ENCODE results near the gene ZIK1. TPM values are rescaled to one million over a fixed set of nuclear protein-coding genes. Genes with fewer than 3 reads are reported as not detected.

Gene ZIK1
- total and polyA plus RNA-seq, 9 of the 15 experiments (the other 6 are each of a cell fraction or from before 2014, with no cell fraction given): 0.03 to 0.42 (median 0.15) TPM; not detected in 1

Other genes with a start within 250 kb of the ZIK1 start
Only the 7 nearest of the 24 such genes appear.
- under 0.01 TPM in 1 of 2 replicates, not detected in the other for gene ZNF773, start 84.2 kb upstream of the ZIK1 start, total RNA-seq (2014; rRNA removed)
- gene ZNF773, start 84.2 kb upstream of the ZIK1 start, total RNA-seq (2014; rRNA removed; fragmentation: Illumina TruSeq; extraction: Trizol): 0.35 and 0.58 TPM in 2 replicates
- gene ZNF773, start 84.2 kb upstream of the ZIK1 start, total RNA-seq (2015; rRNA removed; fragmentation: Illumina TruSeq; extraction: Trizol): 0.04 TPM in 1 of 2 replicates, not detected in the other
- 0.31 and 0.82 TPM in 2 replicates for gene ZNF773, start 84.2 kb upstream of the ZIK1 start, total RNA-seq (2021)
- 0.87 and 2.0 TPM in 2 replicates for gene ZNF773, start 84.2 kb upstream of the ZIK1 start, polyA plus RNA-seq (2011; rRNA removed)
- 0.31 and 0.66 TPM in 2 replicates for gene ZNF773, start 84.2 kb upstream of the ZIK1 start, polyA plus RNA-seq (2014; fragmentation: Illumina TruSeq; extraction: Trizol)
- under 1 TPM in 1 of 2 experiments, not detected in 1; 0.04 TPM for gene ZNF773, start 84.2 kb upstream of the ZIK1 start, polyA plus RNA-seq (2014; fragmentation: Nextera tagmentation; extraction: Ambion mirVana)
- gene ZNF773, start 84.2 kb upstream of the ZIK1 start, polyA plus RNA-seq (2014; rRNA removed): 0.30 and 0.35 TPM in 2 replicates
- gene ZNF549, start 56.8 kb upstream of the ZIK1 start, total RNA-seq (2014; rRNA removed): 0.16 and 0.18 TPM in 2 replicates
- 0.29 and 0.48 TPM in 2 replicates for gene ZNF549, start 56.8 kb upstream of the ZIK1 start, total RNA-seq (2014; rRNA removed; fragmentation: Illumina TruSeq; extraction: Trizol)
- gene ZNF549, start 56.8 kb upstream of the ZIK1 start, total RNA-seq (2015; rRNA removed; fragmentation: Illumina TruSeq; extraction: Trizol): 0.11 and 0.25 TPM in 2 replicates
- 0.22 TPM in 2 replicates for gene ZNF549, start 56.8 kb upstream of the ZIK1 start, total RNA-seq (2021)
- 0.08 and 0.68 TPM in 2 replicates for gene ZNF549, start 56.8 kb upstream of the ZIK1 start, polyA plus RNA-seq (2011; rRNA removed)
- 0.25 and 0.29 TPM in 2 replicates for gene ZNF549, start 56.8 kb upstream of the ZIK1 start, polyA plus RNA-seq (2014; fragmentation: Illumina TruSeq; extraction: Trizol)
- under 1 TPM; 0.03 to 0.14 TPM for gene ZNF549, start 56.8 kb upstream of the ZIK1 start, polyA plus RNA-seq (2014; fragmentation: Nextera tagmentation; extraction: Ambion mirVana)
- 0.12 and 0.25 TPM in 2 replicates for gene ZNF549, start 56.8 kb upstream of the ZIK1 start, polyA plus RNA-seq (2014; rRNA removed)
- 3.9 and 5.0 TPM in 2 replicates for gene ZNF550, start 24.3 kb upstream of the ZIK1 start, total RNA-seq (2014; rRNA removed)
- 5.1 and 6.4 TPM in 2 replicates for gene ZNF550, start 24.3 kb upstream of the ZIK1 start, total RNA-seq (2014; rRNA removed; fragmentation: Illumina TruSeq; extraction: Trizol)
- gene ZNF550, start 24.3 kb upstream of the ZIK1 start, total RNA-seq (2015; rRNA removed; fragmentation: Illumina TruSeq; extraction: Trizol): 3.5 TPM in 2 replicates
- gene ZNF550, start 24.3 kb upstream of the ZIK1 start, total RNA-seq (2021): 4.8 and 5.2 TPM in 2 replicates
- gene ZNF550, start 24.3 kb upstream of the ZIK1 start, polyA plus RNA-seq (2011; rRNA removed): 11.8 and 12.8 TPM in 2 replicates
- gene ZNF550, start 24.3 kb upstream of the ZIK1 start, polyA plus RNA-seq (2014; fragmentation: Illumina TruSeq; extraction: Trizol): 4.4 and 4.6 TPM in 2 replicates
- gene ZNF550, start 24.3 kb upstream of the ZIK1 start, polyA plus RNA-seq (2014; fragmentation: Nextera tagmentation; extraction: Ambion mirVana): 1 to 10 TPM; 1.6 to 1.7 TPM
- gene ZNF550, start 24.3 kb upstream of the ZIK1 start, polyA plus RNA-seq (2014; rRNA removed): 4.3 and 5.0 TPM in 2 replicates
- 0.78 and 1.1 TPM in 2 replicates for gene ZNF416, start 5.2 kb upstream of the ZIK1 start, total RNA-seq (2014; rRNA removed)
- gene ZNF416, start 5.2 kb upstream of the ZIK1 start, total RNA-seq (2014; rRNA removed; fragmentation: Illumina TruSeq; extraction: Trizol): 1.2 and 1.6 TPM in 2 replicates
- gene ZNF416, start 5.2 kb upstream of the ZIK1 start, total RNA-seq (2015; rRNA removed; fragmentation: Illumina TruSeq; extraction: Trizol): 1.1 and 1.2 TPM in 2 replicates
- 1.3 and 1.6 TPM in 2 replicates for gene ZNF416, start 5.2 kb upstream of the ZIK1 start, total RNA-seq (2021)
- gene ZNF416, start 5.2 kb upstream of the ZIK1 start, polyA plus RNA-seq (2011; rRNA removed): 1.3 and 2.0 TPM in 2 replicates
- 1.3 and 1.5 TPM in 2 replicates for gene ZNF416, start 5.2 kb upstream of the ZIK1 start, polyA plus RNA-seq (2014; fragmentation: Illumina TruSeq; extraction: Trizol)
- under 1 TPM; 0.20 to 0.27 TPM for gene ZNF416, start 5.2 kb upstream of the ZIK1 start, polyA plus RNA-seq (2014; fragmentation: Nextera tagmentation; extraction: Ambion mirVana)
- gene ZNF416, start 5.2 kb upstream of the ZIK1 start, polyA plus RNA-seq (2014; rRNA removed): 0.61 and 1.1 TPM in 2 replicates
- 3.2 and 5.9 TPM in 2 replicates for gene ZNF530, start 15.7 kb downstream of the ZIK1 start, total RNA-seq (2014; rRNA removed)
- gene ZNF530, start 15.7 kb downstream of the ZIK1 start, total RNA-seq (2014; rRNA removed; fragmentation: Illumina TruSeq; extraction: Trizol): 4.1 and 5.0 TPM in 2 replicates
- gene ZNF530, start 15.7 kb downstream of the ZIK1 start, total RNA-seq (2015; rRNA removed; fragmentation: Illumina TruSeq; extraction: Trizol): 3.0 and 3.1 TPM in 2 replicates
- gene ZNF530, start 15.7 kb downstream of the ZIK1 start, total RNA-seq (2021): 3.5 and 4.0 TPM in 2 replicates
- 4.2 and 5.0 TPM in 2 replicates for gene ZNF530, start 15.7 kb downstream of the ZIK1 start, polyA plus RNA-seq (2011; rRNA removed)
- gene ZNF530, start 15.7 kb downstream of the ZIK1 start, polyA plus RNA-seq (2014; fragmentation: Illumina TruSeq; extraction: Trizol): 2.6 and 4.1 TPM in 2 replicates
- under 1 TPM; 0.28 to 0.78 TPM for gene ZNF530, start 15.7 kb downstream of the ZIK1 start, polyA plus RNA-seq (2014; fragmentation: Nextera tagmentation; extraction: Ambion mirVana)
- 2.2 and 4.1 TPM in 2 replicates for gene ZNF530, start 15.7 kb downstream of the ZIK1 start, polyA plus RNA-seq (2014; rRNA removed)
- 10.0 and 13.4 TPM in 2 replicates for gene ZNF134, start 30.1 kb downstream of the ZIK1 start, total RNA-seq (2014; rRNA removed)
- 5.5 and 5.9 TPM in 2 replicates for gene ZNF134, start 30.1 kb downstream of the ZIK1 start, total RNA-seq (2014; rRNA removed; fragmentation: Illumina TruSeq; extraction: Trizol)
- 4.6 and 5.7 TPM in 2 replicates for gene ZNF134, start 30.1 kb downstream of the ZIK1 start, total RNA-seq (2015; rRNA removed; fragmentation: Illumina TruSeq; extraction: Trizol)
- gene ZNF134, start 30.1 kb downstream of the ZIK1 start, total RNA-seq (2021): 6.3 and 7.0 TPM in 2 replicates
- gene ZNF134, start 30.1 kb downstream of the ZIK1 start, polyA plus RNA-seq (2011; rRNA removed): 3.1 and 6.6 TPM in 2 replicates
- gene ZNF134, start 30.1 kb downstream of the ZIK1 start, polyA plus RNA-seq (2014; fragmentation: Illumina TruSeq; extraction: Trizol): 4.8 and 5.2 TPM in 2 replicates
- gene ZNF134, start 30.1 kb downstream of the ZIK1 start, polyA plus RNA-seq (2014; fragmentation: Nextera tagmentation; extraction: Ambion mirVana): 1 to 10 TPM; 1.3 to 1.5 TPM
- gene ZNF134, start 30.1 kb downstream of the ZIK1 start, polyA plus RNA-seq (2014; rRNA removed): 6.5 and 7.0 TPM in 2 replicates
- gene ZNF211, start 49.0 kb downstream of the ZIK1 start, total RNA-seq (2014; rRNA removed): 3.7 and 4.3 TPM in 2 replicates
- 6.3 and 6.6 TPM in 2 replicates for gene ZNF211, start 49.0 kb downstream of the ZIK1 start, total RNA-seq (2014; rRNA removed; fragmentation: Illumina TruSeq; extraction: Trizol)
- 4.9 and 5.1 TPM in 2 replicates for gene ZNF211, start 49.0 kb downstream of the ZIK1 start, total RNA-seq (2015; rRNA removed; fragmentation: Illumina TruSeq; extraction: Trizol)
- gene ZNF211, start 49.0 kb downstream of the ZIK1 start, total RNA-seq (2021): 4.1 and 4.2 TPM in 2 replicates
- gene ZNF211, start 49.0 kb downstream of the ZIK1 start, polyA plus RNA-seq (2011; rRNA removed): 8.5 and 11.6 TPM in 2 replicates
- gene ZNF211, start 49.0 kb downstream of the ZIK1 start, polyA plus RNA-seq (2014; fragmentation: Illumina TruSeq; extraction: Trizol): 4.5 and 5.1 TPM in 2 replicates
- gene ZNF211, start 49.0 kb downstream of the ZIK1 start, polyA plus RNA-seq (2014; fragmentation: Nextera tagmentation; extraction: Ambion mirVana): 1 to 10 TPM; 1.3 to 1.7 TPM
- gene ZNF211, start 49.0 kb downstream of the ZIK1 start, polyA plus RNA-seq (2014; rRNA removed): 6.6 and 7.8 TPM in 2 replicates

Measured in K562 (cell line).